Heart left ventricle (tissue), 16 donors: Measurements from ENCODE around the gene CNR2. TPM values are rescaled to one million over a fixed set of nuclear protein-coding genes. Genes with fewer than 3 reads are reported as not detected.

Experiments used
- ATAC-seq, 4 donors: fragments of 200-7000 bp; cut with Tn5 transposase; one replicate each; pipeline ENCODE4 v1.9.1; 2020 to 2022; ENCODE audit warnings: moderate library complexity in 4 of 4, mild to moderate bottlenecking in 3 of 4, moderate number of reproducible peaks in 1 of 4
- DNase-seq, 5 donors: peaks; one replicate each; pipeline ENCODE4 v3.0.0-alpha.2; 2020
- H3K27ac ChIP-seq, 12 donors: fragments of 200-600 bp; sonication (generic) in 4 of 12; one replicate each; pipeline versions ENCODE4 v1.5.0 to v1.8.0; 2016 to 2022; ENCODE audit warnings: mild to moderate bottlenecking in 2 of 12
- H3K27me3 ChIP-seq, 9 donors: fragments of 200-600 bp; sonication (generic) in 2 of 9; one replicate each; pipeline versions ENCODE4 v1.5.1 to v1.8.0; 2016 to 2022; ENCODE audit warnings: mild to moderate bottlenecking in 3 of 9
- H3K36me3 ChIP-seq, 9 donors: fragments of 200-600 bp; sonication (generic) in 2 of 9; one replicate each; pipeline versions ENCODE4 v1.5.0 to v1.8.0; 2018 to 2022; ENCODE audit warnings: mild to moderate bottlenecking in 2 of 9
- H3K4me1 ChIP-seq, 12 donors: fragments of 200-600 bp; sonication (generic) in 4 of 12; one replicate each; pipeline versions ENCODE4 v1.5.0 to v1.8.0; 2016 to 2022; ENCODE audit warnings: mild to moderate bottlenecking in 3 of 12
- H3K4me3 ChIP-seq, 12 donors: fragments of 200-600 bp; sonication (generic) in 4 of 12; one replicate each; pipeline versions ENCODE4 v1.5.0 to v1.8.0; 2017 to 2022; ENCODE audit warnings: mild to moderate bottlenecking in 9 of 12, moderate library complexity in 4 of 12
- H3K9me3 ChIP-seq, 12 donors: fragments of 200-600 bp; sonication (generic) in 4 of 12; one replicate each; pipeline versions ENCODE4 v1.5.0 to v1.8.0; 2016 to 2022; ENCODE audit warnings: mild to moderate bottlenecking in 1 of 12
- CTCF ChIP-seq, 12 donors: fragments of 200-600 bp; sonication (generic) in 4 of 12; IDR thresholded peaks; one replicate each; pipeline versions ENCODE4 v1.5.0 to v1.8.0; 2018 to 2022; ENCODE audit warnings: antibody characterized with exemption in 12 of 12, mild to moderate bottlenecking in 5 of 12
- POLR2A ChIP-seq, 2 donors: fragments of 450-650 bp; IDR thresholded peaks; one replicate each; pipeline ENCODE4 v1.6.1; 2017; ENCODE audit warnings: antibody characterized with exemption in 2 of 2, mild to moderate bottlenecking in 2 of 2, moderate library complexity in 2 of 2
- WGBS, 4 donors: extraction: QIAGEN DNeasy Blood & Tissue Kit in 2 of 4; methylation state at CpG; one replicate each; pipeline versions ENCODE4 v1.1.5 to v1.1.7; 2013 to 2018; 5-methylcytosine and 5-hydroxymethylcytosine counted together
- intact Hi-C, 10 donors: fragments of 100-400 bp; cut with DNase I; formaldehyde crosslinking; loops; one replicate each; pipeline versions ENCODE4 v1.11.1 to v1.14.2; 2022
- long read RNA-seq, 3 donors: library from polyadenylated mRNA; unstranded; transcript quantifications; one replicate each; pipeline ENCODE4 v2.0.0, GENCODE V29; 2020 to 2021
- polyA plus RNA-seq, 2 donors: library from polyadenylated mRNA; stranded (reverse); fragments of 200-250 nt; gene quantifications; one replicate each; pipeline ENCODE4 v1.2.3, GENCODE V29; 2013
- total RNA-seq, 9 donors: library from RNA; depleted of rRNA in 2 of 9; stranded (reverse); fragments of >200 nt in 2 of 9; fragmentation: NEBNext Ultra II Directional in 3 of 9; extraction: Animal tissue kit (Norgen Biotek cat#: 25700) in 3 of 9; gene quantifications; one replicate each; pipeline versions ENCODE4 v1.1.0 to v1.2.4, GENCODE V29; 2016 to 2023
- donor health status: ischemic (EF 13 %, LVEDD 7.1; RV severe dilation, severe dysfunction).
- donor health status: healthy with polysubstance abuse.
- donor health status: DM: no; HTN: yes; CAD: no.
- donor health status: DM: no; HTN: no; CAD: no.
- donor health status: ischemic (EF 25% LVEDD 6.9; RV normal size, moderate dysfunction).
- donor health status: ischemic (EF 25% LVEDD 5.7; RV mildly dilated, moderate dysfunction).
- donor health status: healthy.
- donor health status: DM: yes; HTN: yes; CAD: no.
- donor health status: ischemic (EF 35%, LVEDD 5.7; RV mildly dilated, moderate dysfunction).
- donor health status: nonischemic (EF 11% LVEDD 7.7; RV severe dilation, severe dysfunction).
- donor health status: DM: yes; HTN: yes; CAD: no.
- donor health status: PGD.
- donor health status: ischemic (EF 29% LVEDD 5.4; RV normal size, mild dysfunction).
- donor health status: nonischemic (EF 23%, LVEDD 6.1; RV moderate dilation, normal function).

The CNR2 gene
- under 1 TPM in 3 of 9 donors, not detected in 6; 0.07 to 0.13 (median 0.11) TPM for total RNA-seq
- polyA plus RNA-seq = under 1 TPM in 1 of 2 donors, not detected in 1; 0.01 TPM
- long read RNA-seq, donor 1 = 0 reads
- long read RNA-seq, donor 2 = 0 reads
- long read RNA-seq, donor 3 = 0 reads

GRCh38 chr1:23913212-23913880 lies at the start of gene CNR2:
CNR2 (minus strand) TSS chr1:23913362; CDS start chr1:23875617, 37,745 bp downstream.
- H3K4me1 ChIP-seq = peaks cover 0 to 66% (median 0%) of the 10 kb centered on the region in 12 donors
- H3K27me3 ChIP-seq = peaks cover 0 to 19% (median 0%) of the 10 kb centered on the region in 9 donors
- ATAC-seq (no peak), DNase-seq (no peak)
- intact Hi-C loops = loop anchor here in 2 of 10 donors (10.0 kb wide), 2 partner anchors 99 to 139 kb away; partner anchors contain the start of gene PITHD1 (in 1 of the 2)
- no peak within 1 kb of the TSS for H3K4me3 ChIP-seq
- TF ChIP-seq POLR2A (IDR thresholded peaks at IDR 0.05) (no peak), CTCF (IDR thresholded peaks at IDR 0.05) (no peak)
- 71 to 85% (median 76%) methylated on average over 7 of the region's 7 CpGs for WGBS, 4 donors
- no peaks in the 10 kb centered on the region for H3K9me3 ChIP-seq
- no peak within 1 kb of the TSS for H3K27ac ChIP-seq
- H3K36me3 ChIP-seq = no peaks in the 10 kb centered on the region

GRCh38 chr1:23960291-23961020 lies 47.3 kb upstream of the CNR2 start:
- H3K9me3 ChIP-seq = no peaks in the 10 kb centered on the region
- H3K27ac ChIP-seq = peak overlapping the region; percentile 94 to 100 (median 99)
- no peaks in the 10 kb centered on the region for H3K27me3 ChIP-seq
- H3K36me3 ChIP-seq = peaks cover 0 to 42% (median 38%) of the 10 kb centered on the region in 9 donors
- intact Hi-C loops = loop anchor here in 3 of 10 donors (1.0 to 2.0 kb wide), 2 partner anchors 18 to 20 kb away; partner anchors contain the start of gene SRSF10 (in 1 of the 3)
- no peak for DNase-seq
- WGBS, 4 donors = 0 to 1% (median 0%) methylated on average over 15 of the region's 15 CpGs
- H3K4me1 ChIP-seq = peaks cover 0 to 54% (median 35%) of the 10 kb centered on the region in 12 donors
- no peak for TF ChIP-seq POLR2A (IDR thresholded peaks at IDR 0.05)
- TF ChIP-seq CTCF (IDR thresholded peaks at IDR 0.05) = no peak
- peak overlapping the region; percentile 56 to 98 (median 84) for H3K4me3 ChIP-seq
- peak in 1 of 4 donors; percentile 10 for ATAC-seq

GRCh38 chr1:23959461-23960290 lies 46.5 kb upstream of the CNR2 start, which contains the start of gene PNRC2:
PNRC2 (plus strand) TSS chr1:23959828; CDS start chr1:23961458, 1,630 bp downstream.
- peak within 1 kb of the TSS; percentile 56 to 98 (median 84) for H3K4me3 ChIP-seq
- no peaks in the 10 kb centered on the region for H3K9me3 ChIP-seq
- peak; percentile 80 to 96 for TF ChIP-seq POLR2A (IDR thresholded peaks at IDR 0.05)
- peak in 1 of 12 donors; percentile 5 for TF ChIP-seq CTCF (IDR thresholded peaks at IDR 0.05)
- peak within 1 kb of the TSS; percentile 94 to 100 (median 99) for H3K27ac ChIP-seq
- H3K36me3 ChIP-seq = peaks cover 0 to 34% (median 30%) of the 10 kb centered on the region in 9 donors
- intact Hi-C loops = loop anchor here in 8 of 10 donors (1.0 to 5.0 kb wide), 8 partner anchors 19 to 153 kb away; partner anchors contain the start of genes MYOM3 (in 2 of the 8) and SRSF10 (in 1 of the 8)
- H3K4me1 ChIP-seq = peaks cover 0 to 54% (median 28%) of the 10 kb centered on the region in 12 donors
- WGBS, 4 donors = 0 to 1% (median 0%) methylated on average over 48 to 84 of the region's 84 CpGs
- ATAC-seq (peak; percentile 96 to 98 (median 97)), DNase-seq (peak; percentile 97 to 98 (median 98))
- H3K27me3 ChIP-seq = no peaks in the 10 kb centered on the region
